LNCAP (cell line): ENCODE measurements around the gene SLC39A10.

ENCODE experiments used
- CTCF ChIP-seq: fragments of 450-650 bp; IDR thresholded peaks from 2 replicates; pipeline ENCODE4 v1.5.1; 2017; ENCODE audit warnings: mild to moderate bottlenecking

The SLC39A10 gene

DNA sequence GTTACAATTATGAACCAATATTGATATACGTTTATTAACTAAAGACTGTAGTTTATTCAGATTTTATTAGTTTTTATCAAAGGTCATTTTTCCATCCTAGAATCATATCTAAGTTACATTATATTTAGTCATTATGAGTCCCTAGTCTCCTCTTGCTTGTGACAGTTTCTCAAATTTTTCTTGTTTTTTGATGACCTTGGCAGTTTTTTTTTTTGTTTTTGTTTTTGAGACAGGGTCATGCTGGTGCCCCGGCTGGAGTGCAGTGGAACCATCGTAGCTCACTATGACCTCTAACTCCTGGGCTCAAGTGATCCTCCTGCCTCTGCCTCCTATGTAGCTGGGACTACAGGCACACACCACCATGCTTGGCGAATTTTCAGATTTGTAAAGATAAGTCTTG, 18.3 kb upstream of the SLC39A10 start:
- no peak for TF ChIP-seq CTCF

GRCh38 chr2:195639238-195639858, 17.7 kb upstream of the SLC39A10 start:
- no peak for TF ChIP-seq CTCF

DNA sequence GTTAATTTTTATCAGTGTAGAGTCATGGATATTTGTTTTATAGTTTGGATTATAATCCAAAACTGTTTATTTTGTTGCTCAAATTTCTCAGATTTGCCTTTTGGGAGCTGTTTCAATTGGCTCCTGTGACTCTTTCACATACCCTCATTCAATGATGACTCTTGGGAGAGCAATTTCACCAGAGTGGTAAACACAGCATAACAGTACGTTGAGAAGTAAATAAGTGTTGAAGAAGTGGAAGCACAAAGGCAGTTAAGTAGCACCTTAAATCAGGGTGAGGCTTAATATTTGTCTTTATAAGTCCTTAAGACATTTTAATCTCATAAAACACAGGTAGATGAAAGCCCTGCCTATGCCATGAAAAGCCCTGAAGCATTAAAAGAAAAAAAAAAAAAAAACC, 17.1 kb upstream of the SLC39A10 start:
- TF ChIP-seq CTCF, result no peak

DNA sequence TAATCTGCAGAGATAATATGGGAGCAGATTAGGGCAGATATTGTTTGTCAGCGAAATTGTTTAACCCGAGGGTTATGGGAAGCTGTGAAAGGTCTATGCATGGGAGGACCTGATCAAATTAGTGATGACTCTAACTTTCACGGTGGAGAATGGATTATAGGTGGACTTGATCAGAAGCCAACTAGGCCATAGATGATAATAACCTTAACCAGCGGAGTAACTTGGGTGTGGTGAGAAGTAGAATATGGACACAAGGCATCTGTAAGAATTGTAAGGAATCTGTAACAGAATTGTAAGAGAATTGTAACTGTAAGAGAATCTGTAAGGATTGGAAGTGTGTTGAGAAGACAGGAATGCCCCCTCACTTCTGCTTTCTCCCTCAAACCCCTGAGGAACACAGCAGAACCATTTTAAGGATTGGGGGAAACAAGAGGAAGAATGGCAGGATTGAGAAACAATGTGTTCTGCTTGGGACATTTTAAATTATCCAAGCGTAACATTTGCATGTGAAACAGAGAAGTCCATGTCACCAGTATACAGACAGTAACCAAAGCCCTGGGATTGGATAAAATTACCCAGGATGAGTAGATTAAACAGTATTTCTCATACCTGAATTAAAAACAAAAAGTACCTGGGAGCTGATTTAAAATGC, 14.9 kb upstream of the SLC39A10 start:
- no peak for TF ChIP-seq CTCF

DNA sequence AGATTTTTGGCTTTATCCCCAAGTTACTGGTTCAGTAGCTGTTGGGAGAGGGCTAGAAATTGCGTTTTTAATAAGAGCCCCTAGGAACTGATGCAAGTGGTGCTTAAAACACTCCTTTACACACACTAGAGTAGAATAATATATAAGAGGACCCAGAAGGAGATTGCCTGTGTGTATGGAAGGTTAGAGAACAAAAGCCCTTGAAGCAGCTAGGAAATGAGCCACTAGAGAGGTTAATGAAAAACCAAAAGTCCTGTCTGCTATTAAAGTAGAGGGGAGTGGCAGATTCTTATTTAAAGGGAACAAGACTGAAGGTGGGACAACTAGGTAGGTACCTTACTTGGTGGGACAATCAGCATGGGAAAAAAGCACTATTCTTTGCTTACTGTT, 14.4 kb upstream of the SLC39A10 start:
- TF ChIP-seq CTCF, result no peak

GRCh38 chr2:195645413-195645812, 11.6 kb upstream of the SLC39A10 start:
- no peak for TF ChIP-seq CTCF

DNA sequence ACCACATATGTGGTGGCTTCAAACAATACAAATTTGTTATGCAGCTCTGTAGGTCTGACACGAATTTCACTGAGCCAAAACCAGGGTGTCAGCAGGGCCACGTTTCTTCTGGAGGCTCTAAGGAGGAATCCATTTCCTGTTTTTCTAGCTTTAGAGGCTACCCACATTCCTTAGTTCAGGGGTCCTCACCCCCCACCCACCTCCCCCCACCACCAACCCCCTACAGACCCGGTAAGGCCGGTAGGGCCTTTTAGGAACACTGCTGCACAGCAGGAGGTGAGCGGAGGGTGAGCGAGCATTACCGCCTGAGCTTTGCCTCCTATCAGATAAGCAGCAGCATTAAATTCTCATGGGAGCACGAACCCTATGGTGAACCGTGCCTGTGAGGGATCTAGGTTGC, 10.6 kb upstream of the SLC39A10 start:
- no peak for TF ChIP-seq CTCF
